ENCODE results near the gene USP15.

GRCh38 chr12:62230652-62231051, 29.6 kb upstream of the USP15 start:
- TF ChIP-seq CTCF (optimal IDR thresholded peaks at IDR 0.05 in 1 of 3, IDR thresholded peaks at IDR 0.05 in 1 of 3, conservative IDR thresholded peaks at IDR 0.05 in 1 of 3; ENCODE audit: extremely low read depth in 1 of 3, insufficient read depth in 2 of 3, low read length in 3 of 3) (no peak), EZH2 (IDR thresholded peaks at IDR 0.05; ENCODE audit: low read length) (no peak)
